ENCODE measurements around the gene RPL4. TPM values are rescaled to one million over a fixed set of nuclear protein-coding genes. Genes with fewer than 3 reads are reported as not detected.

RPL4 gene
- total and polyA plus RNA-seq, 2 of the 8 experiments (the other 6 are each of a cell fraction or from before 2014, with no cell fraction given) = 3,950 to 3,973 TPM

DNA sequence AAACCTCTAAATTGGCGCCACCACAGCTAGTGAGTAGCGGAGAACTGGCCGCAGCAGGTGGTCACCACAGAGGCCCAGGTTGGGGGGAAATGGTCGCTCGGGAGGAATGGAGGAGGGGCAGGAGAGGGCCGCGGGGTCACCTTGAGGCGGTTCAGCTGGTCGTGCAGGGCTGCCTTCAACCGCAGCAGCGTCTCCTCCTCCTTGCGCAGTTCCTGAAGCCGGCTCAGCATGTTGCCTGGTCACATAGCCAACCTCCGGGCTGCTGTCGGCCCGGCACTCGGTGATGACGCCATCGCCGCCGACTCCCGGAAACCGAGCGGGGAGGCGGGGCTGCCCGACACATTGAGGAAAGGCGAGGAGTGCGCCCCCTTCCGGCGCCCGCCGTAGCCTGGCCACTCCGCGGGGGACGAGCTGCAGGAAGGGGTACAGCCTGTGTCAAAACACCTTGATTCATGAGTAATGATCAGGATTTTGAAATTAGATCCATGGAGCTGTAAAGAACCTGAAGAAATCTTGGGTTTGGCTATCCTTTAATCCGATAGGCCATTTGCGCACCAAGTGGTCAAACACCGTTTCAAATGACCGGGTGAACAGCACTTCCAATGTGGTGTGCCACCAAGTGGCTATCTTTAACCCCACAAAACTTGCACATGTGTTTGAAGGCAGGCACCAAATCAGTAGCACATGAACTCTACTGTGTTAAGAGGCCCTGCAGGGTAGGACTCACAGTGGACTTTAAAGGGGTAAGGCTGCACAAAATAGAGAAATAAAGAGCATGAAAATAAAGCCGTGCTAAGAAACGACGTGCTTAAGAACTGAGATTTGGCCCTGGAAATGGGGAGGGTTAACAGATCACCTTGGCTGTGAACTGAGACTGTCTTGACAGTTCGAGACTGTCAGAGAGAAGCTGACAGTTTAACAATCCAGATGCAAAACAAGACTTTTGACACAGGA is 6.9 kb downstream of the RPL4 start, which contains the start of gene SNAPC5 (continued):
- TF ChIP-seq, protein P1, sequence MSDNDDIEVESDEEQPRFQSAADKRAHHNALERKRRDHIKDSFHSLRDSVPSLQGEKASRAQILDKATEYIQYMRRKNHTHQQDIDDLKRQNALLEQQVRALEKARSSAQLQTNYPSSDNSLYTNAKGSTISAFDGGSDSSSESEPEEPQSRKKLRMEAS (IDR thresholded peaks at IDR 0.05) = peak; percentile 43; the same call in 1 of the 2 replicates
- TF ChIP-seq RNF2 (IDR thresholded peaks at IDR 0.05; ENCODE audit: borderline replicate concordance, low read depth, low read length, missing control alignments, poor library complexity, severe bottlenecking) = no peak
- peak; percentile 59 for TF ChIP-seq CHD2 (IDR thresholded peaks at IDR 0.05; ENCODE audit: low read length)
- TF ChIP-seq, protein P2, sequence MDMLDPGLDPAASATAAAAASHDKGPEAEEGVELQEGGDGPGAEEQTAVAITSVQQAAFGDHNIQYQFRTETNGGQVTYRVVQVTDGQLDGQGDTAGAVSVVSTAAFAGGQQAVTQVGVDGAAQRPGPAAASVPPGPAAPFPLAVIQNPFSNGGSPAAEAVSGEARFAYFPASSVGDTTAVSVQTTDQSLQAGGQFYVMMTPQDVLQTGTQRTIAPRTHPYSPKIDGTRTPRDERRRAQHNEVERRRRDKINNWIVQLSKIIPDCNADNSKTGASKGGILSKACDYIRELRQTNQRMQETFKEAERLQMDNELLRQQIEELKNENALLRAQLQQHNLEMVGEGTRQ (IDR thresholded peaks at IDR 0.05; ENCODE audit: low read length) = no peak
- 0 out of 2 replicates have a peak, but pooled peaks have one; percentile 2 for TF ChIP-seq RXRA (IDR thresholded peaks at IDR 0.05; ENCODE audit: insufficient read depth, low read depth, low read length)
- no peak for TF ChIP-seq ZNF274 (IDR thresholded peaks at IDR 0.05; ENCODE audit: borderline replicate concordance, extremely low read depth, low read length)
- TF ChIP-seq TAF1 (IDR thresholded peaks at IDR 0.05; ENCODE audit: low read depth, low read length) = peak; percentile 72
- TF ChIP-seq SAP30 (IDR thresholded peaks at IDR 0.05; ENCODE audit: insufficient read depth, insufficient replicate concordance, low read length) = peak; percentile 31
- TF ChIP-seq ATF3 (IDR thresholded peaks at IDR 0.05; ENCODE audit: insufficient read depth, low read depth, low read length) = peak; percentile 81
- TF ChIP-seq CREB1 (IDR thresholded peaks at IDR 0.05) = peak; percentile 98
- 0 out of 2 replicates have a peak, but pooled peaks have one; percentile 22 for TF ChIP-seq TEAD4 (IDR thresholded peaks at IDR 0.05; ENCODE audit: low read depth, low read length)
- TF ChIP-seq KDM5A (IDR thresholded peaks at IDR 0.05; ENCODE audit: low read length) = peak; percentile 65
- TF ChIP-seq SP1 (IDR thresholded peaks at IDR 0.05; ENCODE audit: low read depth, low read length) = 0 out of 2 replicates have a peak, but pooled peaks have one; percentile 55
- 0 out of 2 replicates have a peak, but pooled peaks have one; percentile 64 for TF ChIP-seq TCF12 (IDR thresholded peaks at IDR 0.05; ENCODE audit: low read depth, low read length)
- TF ChIP-seq BCL11A (IDR thresholded peaks at IDR 0.05; ENCODE audit: low read depth in 2 of 2, low read length in 2 of 2) = no peak
- peak; percentile 29 to 56; a peak in 3 of 4 replicates for TF ChIP-seq RAD21 (IDR thresholded peaks at IDR 0.05 in 1 of 2, conservative IDR thresholded peaks at IDR 0.05 in 1 of 2; ENCODE audit: low read depth in 2 of 2, low read length in 2 of 2)
- TF ChIP-seq JUND (IDR thresholded peaks at IDR 0.05; ENCODE audit: low read length) = peak; percentile 72
- no peak for TF ChIP-seq SIX5 (IDR thresholded peaks at IDR 0.05; ENCODE audit: low read depth, low read length)
- peak; percentile 57 to 91 for TF ChIP-seq POLR2A (IDR thresholded peaks at IDR 0.05; ENCODE audit: control extremely low read depth in 1 of 2, low read depth in 2 of 2, low read length in 2 of 2)
- peak; percentile 96 for TF ChIP-seq ASH2L (IDR thresholded peaks at IDR 0.05; ENCODE audit: low read length)
- peak; percentile 6; the same call in 1 of the 2 replicates for TF ChIP-seq YY1 (IDR thresholded peaks at IDR 0.05; ENCODE audit: low read depth, low read length)
- no peak for TF ChIP-seq SIRT6 (IDR thresholded peaks at IDR 0.05; ENCODE audit: low read length)
